ENCODE measurements around the gene GTF3C6.

Gene GTF3C6

GRCh38 chr6:111011360-111012142 lies 53.0 kb downstream of the GTF3C6 start:
- TF ChIP-seq POLR2AphosphoS5 (IDR thresholded peaks at IDR 0.05; ENCODE audit: low read depth, low read length) (no peak), SIN3A (IDR thresholded peaks at IDR 0.05; ENCODE audit: borderline replicate concordance, insufficient read depth, low read length) (no peak), FOXP2 (optimal IDR thresholded peaks at IDR 0.05; ENCODE audit: borderline replicate concordance, extremely low read depth, extremely low read length, insufficient read depth) (no peak), TAF1 (IDR thresholded peaks at IDR 0.05; ENCODE audit: borderline replicate concordance, insufficient read depth, low read length) (no peak)
- TF ChIP-seq, protein P1, sequence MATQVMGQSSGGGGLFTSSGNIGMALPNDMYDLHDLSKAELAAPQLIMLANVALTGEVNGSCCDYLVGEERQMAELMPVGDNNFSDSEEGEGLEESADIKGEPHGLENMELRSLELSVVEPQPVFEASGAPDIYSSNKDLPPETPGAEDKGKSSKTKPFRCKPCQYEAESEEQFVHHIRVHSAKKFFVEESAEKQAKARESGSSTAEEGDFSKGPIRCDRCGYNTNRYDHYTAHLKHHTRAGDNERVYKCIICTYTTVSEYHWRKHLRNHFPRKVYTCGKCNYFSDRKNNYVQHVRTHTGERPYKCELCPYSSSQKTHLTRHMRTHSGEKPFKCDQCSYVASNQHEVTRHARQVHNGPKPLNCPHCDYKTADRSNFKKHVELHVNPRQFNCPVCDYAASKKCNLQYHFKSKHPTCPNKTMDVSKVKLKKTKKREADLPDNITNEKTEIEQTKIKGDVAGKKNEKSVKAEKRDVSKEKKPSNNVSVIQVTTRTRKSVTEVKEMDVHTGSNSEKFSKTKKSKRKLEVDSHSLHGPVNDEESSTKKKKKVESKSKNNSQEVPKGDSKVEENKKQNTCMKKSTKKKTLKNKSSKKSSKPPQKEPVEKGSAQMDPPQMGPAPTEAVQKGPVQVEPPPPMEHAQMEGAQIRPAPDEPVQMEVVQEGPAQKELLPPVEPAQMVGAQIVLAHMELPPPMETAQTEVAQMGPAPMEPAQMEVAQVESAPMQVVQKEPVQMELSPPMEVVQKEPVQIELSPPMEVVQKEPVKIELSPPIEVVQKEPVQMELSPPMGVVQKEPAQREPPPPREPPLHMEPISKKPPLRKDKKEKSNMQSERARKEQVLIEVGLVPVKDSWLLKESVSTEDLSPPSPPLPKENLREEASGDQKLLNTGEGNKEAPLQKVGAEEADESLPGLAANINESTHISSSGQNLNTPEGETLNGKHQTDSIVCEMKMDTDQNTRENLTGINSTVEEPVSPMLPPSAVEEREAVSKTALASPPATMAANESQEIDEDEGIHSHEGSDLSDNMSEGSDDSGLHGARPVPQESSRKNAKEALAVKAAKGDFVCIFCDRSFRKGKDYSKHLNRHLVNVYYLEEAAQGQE (IDR thresholded peaks at IDR 0.05; ENCODE audit: insufficient read depth in 1 of 2, low read depth in 2 of 2, low read length in 2 of 2), result no peak

- TF ChIP-seq TAF1 (IDR thresholded peaks at IDR 0.05; ENCODE audit: borderline replicate concordance, insufficient read depth, low read length) (no peak), FOXP2 (optimal IDR thresholded peaks at IDR 0.05; ENCODE audit: borderline replicate concordance, extremely low read depth, extremely low read length, insufficient read depth) (no peak), SIN3A (IDR thresholded peaks at IDR 0.05; ENCODE audit: borderline replicate concordance, insufficient read depth, low read length) (no peak), POLR2AphosphoS5 (IDR thresholded peaks at IDR 0.05; ENCODE audit: low read depth, low read length) (no peak)
- TF ChIP-seq, protein P1 (IDR thresholded peaks at IDR 0.05; ENCODE audit: insufficient read depth in 1 of 2, low read depth in 2 of 2, low read length in 2 of 2), result no peak
Observed at GRCh38 chr6:111012143-111012452, 53.6 kb downstream of the GTF3C6 start.

DNA sequence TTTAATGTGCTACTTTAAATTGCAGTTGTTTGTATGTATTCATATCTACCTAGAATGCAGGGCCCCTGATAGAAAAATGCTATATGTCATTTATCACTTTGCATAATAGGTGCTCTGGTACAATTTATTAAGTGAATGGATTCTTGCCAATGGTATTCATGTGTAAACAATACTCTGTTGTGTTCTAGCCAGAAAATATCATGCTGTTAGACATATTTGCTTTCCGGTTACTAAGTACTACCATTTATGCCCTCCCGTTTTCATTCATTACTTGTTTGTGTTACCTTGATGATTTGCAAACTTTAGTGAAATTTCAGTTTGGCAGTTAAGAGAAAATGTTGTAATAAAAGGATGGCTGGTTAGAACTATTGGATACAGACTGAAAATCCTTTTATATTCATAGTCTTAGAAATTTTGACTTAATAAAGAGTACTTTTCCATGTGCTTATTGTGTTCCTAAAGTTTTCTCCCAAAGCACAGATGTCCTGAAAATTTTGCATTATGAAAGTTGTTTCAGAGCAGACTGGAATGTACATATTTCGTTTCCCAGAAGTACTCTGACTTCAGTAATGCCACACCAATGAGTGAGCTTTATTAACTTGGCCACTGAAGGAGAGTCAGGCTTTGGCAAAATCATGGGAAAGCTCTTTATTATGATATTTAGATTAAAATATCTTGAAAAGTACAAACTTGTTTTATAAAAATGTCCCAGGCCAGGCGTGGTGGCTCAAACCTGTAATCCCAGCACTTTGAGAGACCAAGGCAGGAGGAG lies 54.8 kb downstream of the GTF3C6 start:
- no peak for TF ChIP-seq FOXP2 (optimal IDR thresholded peaks at IDR 0.05; ENCODE audit: borderline replicate concordance, extremely low read depth, extremely low read length, insufficient read depth)
- no peak for TF ChIP-seq TAF1 (IDR thresholded peaks at IDR 0.05; ENCODE audit: borderline replicate concordance, insufficient read depth, low read length)
- TF ChIP-seq POLR2AphosphoS5 (IDR thresholded peaks at IDR 0.05; ENCODE audit: low read depth, low read length), result no peak
- TF ChIP-seq, protein P1 (IDR thresholded peaks at IDR 0.05; ENCODE audit: insufficient read depth in 1 of 2, low read depth in 2 of 2, low read length in 2 of 2), result no peak
- no peak for TF ChIP-seq SIN3A (IDR thresholded peaks at IDR 0.05; ENCODE audit: borderline replicate concordance, insufficient read depth, low read length)

DNA sequence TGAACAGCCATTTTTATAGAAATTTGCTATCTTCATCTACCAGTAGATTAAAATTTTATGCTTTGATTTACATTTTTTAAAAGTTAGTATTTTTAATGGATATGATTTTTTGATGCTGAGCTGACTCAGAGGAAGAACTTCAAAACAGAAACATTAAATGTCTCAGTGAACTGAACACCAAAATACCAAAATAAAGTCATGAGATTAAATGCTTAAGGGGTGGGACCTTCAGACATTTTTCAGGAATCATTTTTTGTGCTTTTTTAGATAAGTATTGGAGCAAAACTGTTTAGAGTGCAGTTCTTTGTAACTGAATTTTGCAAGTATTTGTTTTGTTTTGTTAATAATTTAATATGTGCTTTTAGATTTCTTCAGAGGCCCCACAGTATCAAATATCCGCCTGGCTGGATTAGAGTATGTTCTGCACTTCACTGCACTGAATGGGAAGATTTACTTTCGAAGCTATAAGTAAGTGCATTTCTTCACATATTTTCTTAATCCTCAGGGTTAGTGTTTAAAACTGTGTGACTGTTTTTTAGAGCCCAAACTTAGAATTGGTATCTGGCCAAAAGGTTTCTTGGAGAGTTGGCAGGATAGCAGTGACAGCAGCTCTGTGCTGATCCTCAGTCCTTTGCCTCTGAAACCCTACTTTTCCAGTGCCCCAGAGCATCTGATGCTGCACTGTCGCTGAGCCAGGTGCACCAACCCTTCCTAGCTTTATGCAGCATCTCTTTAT lies 57.1 kb downstream of the GTF3C6 start:
- TF ChIP-seq TAF1 (IDR thresholded peaks at IDR 0.05; ENCODE audit: borderline replicate concordance, insufficient read depth, low read length), result no peak
- no peak for TF ChIP-seq FOXP2 (optimal IDR thresholded peaks at IDR 0.05; ENCODE audit: borderline replicate concordance, extremely low read depth, extremely low read length, insufficient read depth)
- TF ChIP-seq SIN3A (IDR thresholded peaks at IDR 0.05; ENCODE audit: borderline replicate concordance, insufficient read depth, low read length), result no peak
- no peak for TF ChIP-seq POLR2AphosphoS5 (IDR thresholded peaks at IDR 0.05; ENCODE audit: low read depth, low read length)
- TF ChIP-seq, protein P1 (IDR thresholded peaks at IDR 0.05; ENCODE audit: insufficient read depth in 1 of 2, low read depth in 2 of 2, low read length in 2 of 2), result no peak
